H1 (cell line): ENCODE results near the gene FAM241B. TPM values are rescaled to one million over a fixed set of nuclear protein-coding genes. Genes with fewer than 3 reads are reported as not detected.
A peak's percentile ranks its signal among the peaks of the same experiment; 100 is the strongest.

ENCODE experiments used
- CTCF ChIA-PET: fragments of 300-600 bp; sonication (Branson Sonifier 250); formaldehyde crosslinking; loops from one replicate; lab custom pipeline; 2021; ENCODE audit not compliant: partially characterized antibody; lab: Charles Lee
- POLR2A ChIA-PET: fragments of 300-600 bp; sonication (Branson Sonifier 250); formaldehyde crosslinking; loops from one replicate; lab custom pipeline; 2021; ENCODE audit warnings: inconsistent platforms; ENCODE audit not compliant: partially characterized antibody; lab: Charles Lee
- DNase-seq, 2 experiments: peaks; one replicate each; pipeline versions ENCODE4 v3.0.0 to v3.0.0-alpha.2; 2010 to 2022; ENCODE audit warnings: low spot score in 2 of 2, low read depth in 1 of 2, mixed read lengths in 1 of 2
- FAIRE-seq: peaks from 2 replicates; lab custom pipeline; 2011; peaks lifted over from hg19 to GRCh38; lab: Jason Lieb, UNC
- H2AFZ ChIP-seq: 2 replicates; pipeline ENCODE4 v1.8.1; 2012; ENCODE audit warnings: low read length, inconsistent platforms
- H2AK5ac ChIP-seq: 2 replicates; pipeline ENCODE4 v1.6.1; 2013; ENCODE audit warnings: low read depth, low read length
- H2BK120ac ChIP-seq: replicated peaks from 2 replicates; pipeline ENCODE3; 2013; ENCODE audit warnings: low read depth, low read length, inconsistent platforms
- H2BK12ac ChIP-seq: 2 replicates; pipeline ENCODE4 v1.6.1; 2013; ENCODE audit warnings: low read depth, low read length
- H2BK15ac ChIP-seq: 2 replicates; pipeline ENCODE4 v1.6.1; 2013; ENCODE audit warnings: low read length
- H2BK20ac ChIP-seq: 2 replicates; pipeline ENCODE4 v1.6.1; 2013; ENCODE audit warnings: low read length
- H2BK5ac ChIP-seq: 2 replicates; pipeline ENCODE4 v1.6.1; 2013; ENCODE audit warnings: low read depth, low read length
- H3K14ac ChIP-seq: 2 replicates; pipeline ENCODE4 v1.6.1; 2013; ENCODE audit warnings: inconsistent platforms; ENCODE audit not compliant: insufficient read length
- H3K18ac ChIP-seq: 2 replicates; pipeline ENCODE4 v1.6.1; 2013; ENCODE audit warnings: low read length; ENCODE audit errors: extremely low read depth
- H3K23ac ChIP-seq: 2 replicates; pipeline ENCODE4 v1.6.1; 2013; ENCODE audit warnings: inconsistent platforms; ENCODE audit not compliant: insufficient read length
- H3K23me2 ChIP-seq: 2 replicates; pipeline ENCODE4 v1.6.1; 2013; ENCODE audit warnings: low read depth, low read length
- H3K27ac ChIP-seq: 2 replicates; pipeline ENCODE4 v1.6.1; 2011; ENCODE audit warnings: low read depth, low read length, inconsistent platforms
- H3K27me3 ChIP-seq, 4 experiments: replicated peaks in 1 of 4; 1 replicate in 1 of 4; 2 replicates in 3 of 4; pipeline versions ENCODE4 v1.6.1 to v1.8.1; 2011 to 2013; ENCODE audit warnings: low read length in 3 of 4, mild to moderate bottlenecking in 3 of 4, inconsistent platforms in 2 of 4, mixed read lengths in 2 of 4, moderate library complexity in 1 of 4; ENCODE audit not compliant: control insufficient read depth in 3 of 4, insufficient read depth in 3 of 4; ENCODE audit errors: extremely low read depth in 1 of 4
- H3K36me3 ChIP-seq, 4 experiments: 2 replicates each; pipeline versions ENCODE4 v1.6.1 to v1.8.1; 2011 to 2013; ENCODE audit warnings: mild to moderate bottlenecking in 4 of 4, low read length in 3 of 4, moderate library complexity in 2 of 4, control low read depth in 1 of 4, inconsistent platforms in 1 of 4; ENCODE audit not compliant: insufficient read depth in 4 of 4, control insufficient read depth in 2 of 4
- H3K4ac ChIP-seq: replicated peaks from 2 replicates; pipeline ENCODE3; 2013; ENCODE audit warnings: low read length, low read depth, mixed read lengths, inconsistent platforms; ENCODE audit not compliant: insufficient read length
- H3K4me1 ChIP-seq, 4 experiments: replicated peaks in 1 of 4; 1 replicate in 1 of 4; 2 replicates in 3 of 4; pipeline versions ENCODE4 v1.6.1 to v1.8.1; 2011 to 2013; ENCODE audit warnings: low read length in 3 of 4, inconsistent platforms in 2 of 4, mixed read lengths in 1 of 4; ENCODE audit not compliant: insufficient read depth in 4 of 4, control insufficient read depth in 3 of 4
- H3K4me2 ChIP-seq, 2 experiments: 2 replicates each; pipeline versions ENCODE4 v1.6.1 to v1.8.1; 2011 to 2013; ENCODE audit warnings: low read depth in 2 of 2, low read length in 2 of 2, control low read depth in 1 of 2, inconsistent platforms in 1 of 2, mild to moderate bottlenecking in 1 of 2; ENCODE audit not compliant: insufficient read depth in 1 of 2
- H3K4me3 ChIP-seq, 4 experiments: fragments of 200-600, 300-600 bp in 1 of 4; sonication (generic), shearing (Covaris generic), sonication (Bioruptor Twin) in 1 of 4; 2 replicates each; pipeline versions ENCODE4 v1.5.1 to v1.8.1; 2011 to 2016; ENCODE audit warnings: low read length in 4 of 4, low read depth in 3 of 4, control low read depth in 2 of 4, inconsistent platforms in 2 of 4, mild to moderate bottlenecking in 2 of 4, mixed read lengths in 1 of 4, moderate library complexity in 1 of 4; ENCODE audit not compliant: insufficient read depth in 2 of 4; ENCODE audit errors: extremely low read depth in 1 of 4
- H3K56ac ChIP-seq: replicated peaks from 2 replicates; pipeline ENCODE3; 2013; ENCODE audit warnings: low read depth, mild to moderate bottlenecking, mixed read lengths, low read length, inconsistent platforms; ENCODE audit not compliant: insufficient read length
- H3K79me1 ChIP-seq: 2 replicates; pipeline ENCODE4 v1.6.1; 2013; ENCODE audit warnings: low read depth, low read length, control low read depth
- H3K79me2 ChIP-seq, 2 experiments: 2 replicates each; pipeline versions ENCODE4 v1.6.1 to v1.8.1; 2012 to 2013; ENCODE audit warnings: low read length in 2 of 2, mild to moderate bottlenecking in 2 of 2, inconsistent platforms in 1 of 2; ENCODE audit not compliant: insufficient read depth in 2 of 2, control insufficient read depth in 1 of 2
- H3K9ac ChIP-seq, 4 experiments: replicated peaks in 1 of 4; 1 replicate in 1 of 4; 2 replicates in 3 of 4; pipeline versions ENCODE4 v1.6.1 to v1.8.1; 2011 to 2013; ENCODE audit warnings: low read depth in 3 of 4, low read length in 3 of 4, control low read depth in 2 of 4, mild to moderate bottlenecking in 2 of 4, moderate library complexity in 2 of 4, inconsistent platforms in 1 of 4; ENCODE audit errors: extremely low read depth in 1 of 4
- H3K9me3 ChIP-seq, 2 experiments: 2 replicates each; pipeline versions ENCODE4 v1.6.1 to v1.8.1; 2012 to 2013; ENCODE audit warnings: mild to moderate bottlenecking in 2 of 2, moderate library complexity in 2 of 2, control low read depth in 1 of 2, inconsistent platforms in 1 of 2, low read depth in 1 of 2, low read length in 1 of 2, mixed read lengths in 1 of 2; ENCODE audit not compliant: insufficient read depth in 2 of 2
- H4K20me1 ChIP-seq, 2 experiments: replicated peaks in 1 of 2; 2 replicates each; pipeline versions ENCODE3 to v1.8.1; 2011 to 2013; ENCODE audit warnings: inconsistent platforms in 2 of 2, low read length in 2 of 2, mild to moderate bottlenecking in 1 of 2; ENCODE audit not compliant: insufficient read depth in 2 of 2, control insufficient read depth in 1 of 2
- H4K5ac ChIP-seq: 2 replicates; pipeline ENCODE4 v1.6.1; 2013; ENCODE audit warnings: low read length, low read depth, mixed read lengths, inconsistent platforms; ENCODE audit not compliant: insufficient read length
- H4K8ac ChIP-seq: 2 replicates; pipeline ENCODE4 v1.8.0; 2013; ENCODE audit warnings: mild to moderate bottlenecking, moderate library complexity, low read length, inconsistent platforms; ENCODE audit not compliant: insufficient read depth; ENCODE audit errors: extremely low read depth
- H4K91ac ChIP-seq: replicated peaks from 2 replicates; pipeline ENCODE3; 2013; ENCODE audit warnings: low read length, mixed read lengths, inconsistent platforms; ENCODE audit not compliant: insufficient read length
- ASH2L ChIP-seq: fragments of 200-600, 300-600 bp; sonication (generic); IDR thresholded peaks from one replicate; pipeline ENCODE4 v1.7.1; 2017; ENCODE audit warnings: low read length
- ATF2 ChIP-seq: IDR thresholded peaks from 2 replicates; pipeline ENCODE4 v1.6.1; 2012; ENCODE audit warnings: low read length, inconsistent platforms
- BACH1 ChIP-seq: IDR thresholded peaks from 2 replicates; pipeline ENCODE4 v1.6.1; 2012; ENCODE audit warnings: low read length, improper control_type of control experiment
- CBX5 ChIP-seq: fragments of 300-800, 300-1000 bp; sonication (generic); IDR thresholded peaks from 2 replicates; pipeline ENCODE4 v1.7.1; 2016; ENCODE audit warnings: antibody characterized with exemption, low read length, low read depth
- CEBPB ChIP-seq: IDR thresholded peaks from 2 replicates; pipeline ENCODE4 v1.6.1; 2012; ENCODE audit warnings: low read depth, low read length
- CHD1 ChIP-seq: IDR thresholded peaks from 2 replicates; pipeline ENCODE4 v1.6.1; 2012; ENCODE audit warnings: low read depth, low read length, improper control_type of control experiment
- E2F6 ChIP-seq: IDR thresholded peaks from 2 replicates; pipeline ENCODE4 v1.6.1; 2012; ENCODE audit warnings: inconsistent platforms
- EGR1 ChIP-seq: IDR thresholded peaks from 2 replicates; pipeline ENCODE4 v1.6.1; 2011; ENCODE audit warnings: low read depth, low read length, borderline replicate concordance
- GTF2F1 ChIP-seq: IDR thresholded peaks from 2 replicates; pipeline ENCODE4 v1.6.1; 2012; ENCODE audit warnings: low read depth, low read length, improper control_type of control experiment, borderline replicate concordance
- HDAC2 ChIP-seq, 2 experiments: fragments of 300-600 bp in 1 of 2; sonication (generic) in 1 of 2; IDR thresholded peaks; 2 replicates each; pipeline ENCODE4 v1.6.1; 2011 to 2012; ENCODE audit warnings: low read depth in 2 of 2, low read length in 2 of 2, mild to moderate bottlenecking in 2 of 2, moderate library complexity in 2 of 2, borderline replicate concordance in 1 of 2, inconsistent platforms in 1 of 2
- KDM1A ChIP-seq: fragments of 200-600, 300-600 bp; sonication (generic); IDR thresholded peaks from 2 replicates; pipeline ENCODE4 v1.7.1; 2016; ENCODE audit warnings: mild to moderate bottlenecking, low read length, borderline replicate concordance
- TBP ChIP-seq: IDR thresholded peaks from 2 replicates; pipeline ENCODE4 v1.6.1; 2011; ENCODE audit warnings: low read depth, low read length, improper control_type of control experiment
- WGBS, 2 experiments: shearing (Covaris generic) in 1 of 2; methylation state at CpG; one replicate each; pipeline versions ENCODE4 v1.1.6 to v1.1.7; 2013 to 2015; ENCODE audit warnings: low lambda C conversion rate in 2 of 2, mixed read lengths in 2 of 2, inconsistent platforms in 1 of 2, low coverage in 1 of 2, missing lambda C conversion rate in 1 of 2; ENCODE audit not compliant: insufficient replicate concordance in 2 of 2, insufficient coverage in 1 of 2, insufficient read length in 1 of 2; ENCODE audit errors: extremely low coverage in 1 of 2, missing lambda C conversion rate in 1 of 2; 5-methylcytosine and 5-hydroxymethylcytosine counted together
- polyA plus RNA-seq, 7 experiments: library from polyadenylated mRNA; depleted of rRNA in 3 of 7; stranded (reverse) in 5 of 7; unstranded in 2 of 7; fragments of >200 nt in 5 of 7; fragments of 200-250 nt in 2 of 7; gene quantifications; 1 replicate in 5 of 7; 2 replicates in 1 of 7; 4 replicates in 1 of 7; pipeline versions ENCODE4 v1.2.1 to v1.2.3, GENCODE V29; 2011 to 2013; ENCODE audit warnings: missing spikeins in 2 of 7, mixed read lengths in 2 of 7
- total RNA-seq: library from RNA; stranded (reverse); fragmentation: NEBNext Ultra II Directional; extraction: Animal tissue kit (Norgen Biotek cat#: 25700); gene quantifications from 2 replicates; pipeline ENCODE4 v1.2.1, GENCODE V29; 2021

Gene FAM241B
- total and polyA plus RNA-seq, 2 of the 8 experiments (the other 6 are each of a cell fraction or from before 2014, with no cell fraction given) = 19.3 to 30.1 TPM

GRCh38 chr10:69669409-69669808 is 39.4 kb downstream of the FAM241B start:
- Histone ChIP-seq H3K56ac (no peak overlapping the region), H3K79me2 (no peaks in the 10 kb centered on the region), H3K14ac (no peak overlapping the region), H3K4ac (no peak overlapping the region), H4K5ac (no peak overlapping the region), H2AK5ac (no peak overlapping the region), H2BK120ac (no peak overlapping the region), H3K4me2 (no peak overlapping the region), H2BK12ac (no peak overlapping the region; the same call in 1 of the 2 replicates), H3K23me2 (no peaks in the 10 kb centered on the region), H3K27me3 (no peaks in the 10 kb centered on the region), H2BK5ac (no peak overlapping the region), H3K4me3 (no peak overlapping the region), H3K18ac (no peak overlapping the region), H3K23ac (no peak overlapping the region), H4K8ac (peak overlapping the region; percentile 23; the same call in 1 of the 2 replicates), H2BK20ac (0 out of 2 replicates have a peak overlapping the region, but pooled peaks have one; percentile 16), H4K20me1 (no peaks in the 10 kb centered on the region), H4K91ac (no peak overlapping the region), H3K9ac (no peak overlapping the region), H3K27ac (no peak overlapping the region), H2AFZ (no peak overlapping the region), H3K79me1 (no peaks in the 10 kb centered on the region), H2BK15ac (no peak overlapping the region), H3K36me3 (no peaks in the 10 kb centered on the region), H3K4me1 (no peaks in the 10 kb centered on the region; a peak in 1 of 7 replicates), H3K9me3 (no peaks in the 10 kb centered on the region)
- no peak for DNase-seq
- POLR2A ChIA-PET = no interaction called here
- CTCF ChIA-PET = interaction anchor here (0.5 to 59.4 kb wide), 7 partner anchors 4 to 392 kb away, joined by 3 to 1374 read pairs (median 3); no protein-coding TSS in a partner anchor
- WGBS, 2 experiments = 88% methylated on average over 4 of the region's 4 CpGs; no CpG with 5 or more reads in 1 of the 2 experiments
- no peak for FAIRE-seq
- TF ChIP-seq E2F6 (no peak), ATF2 (no peak), BACH1 (no peak), GTF2F1 (no peak), CHD1 (no peak), TBP (no peak), KDM1A (no peak), ASH2L (no peak), CEBPB (no peak), HDAC2 (IDR thresholded peaks at IDR 0.05; ENCODE audit: borderline replicate concordance in 1 of 2, low read depth in 2 of 2, low read length in 2 of 2) (no peak), EGR1 (no peak), CBX5 (no peak)
